Measurements from ENCODE around the gene EIF2S2. TPM values are rescaled to one million over a fixed set of nuclear protein-coding genes. Genes with fewer than 3 reads are reported as not detected.

EIF2S2 gene
- total RNA-seq, 1 experiment from 2014 or later = 179 TPM

Other genes starting within 250 kb of the EIF2S2 start
- gene RALY, start 118.3 kb downstream of the EIF2S2 start, total RNA-seq (2014; rRNA removed; shearing (Covaris generic)) = 183 and 230 TPM in 2 replicates
- gene ASIP, start 129.2 kb upstream of the EIF2S2 start, total RNA-seq (2014; rRNA removed; shearing (Covaris generic)) = not detected in 2 replicates
- 123 and 125 TPM in 2 replicates for gene AHCY, start 191.1 kb upstream of the EIF2S2 start, total RNA-seq (2014; rRNA removed; shearing (Covaris generic))

All from M059J (cell line).